Prostate gland (tissue), 2 donors: ENCODE data around the gene DNAH6.

Source experiments
- CTCF ChIP-seq, 4 experiments: fragments of 200-600 bp in 2 of 4; fragments of 450-650 bp in 2 of 4; sonication (generic) in 2 of 4; IDR thresholded peaks; 1 replicate in 3 of 4; 2 replicates in 1 of 4; pipeline ENCODE4 v1.5.1; 2016 to 2019; ENCODE audit warnings: antibody characterized with exemption in 4 of 4, mild to moderate bottlenecking in 2 of 4, moderate library complexity in 2 of 4
- POLR2A ChIP-seq: fragments of 450-650 bp; IDR thresholded peaks from one replicate; pipeline ENCODE4 v1.6.1; 2016; ENCODE audit warnings: antibody characterized with exemption, mild to moderate bottlenecking
- POLR2AphosphoS5 ChIP-seq: sonication (generic); formaldehyde crosslinking; IDR thresholded peaks from one replicate; pipeline ENCODE4 v1.6.1; 2017; ENCODE audit warnings: antibody characterized with exemption

- TF ChIP-seq CTCF (IDR thresholded peaks at IDR 0.05) (no peak), POLR2A (no peak), POLR2AphosphoS5 (no peak)
Measured at GRCh38 chr2:84792856-84793522, 276.7 kb downstream of the DNAH6 start.
